ENCODE results near the gene ROBO2. TPM values are rescaled to one million over a fixed set of nuclear protein-coding genes. Genes with fewer than 3 reads are reported as not detected.

Gene ROBO2
- total and polyA plus RNA-seq, 10 of the 15 experiments (the other 5 are each of a cell fraction or from before 2014, with no cell fraction given) = 0.22 to 2.5 (median 0.81) TPM

DNA sequence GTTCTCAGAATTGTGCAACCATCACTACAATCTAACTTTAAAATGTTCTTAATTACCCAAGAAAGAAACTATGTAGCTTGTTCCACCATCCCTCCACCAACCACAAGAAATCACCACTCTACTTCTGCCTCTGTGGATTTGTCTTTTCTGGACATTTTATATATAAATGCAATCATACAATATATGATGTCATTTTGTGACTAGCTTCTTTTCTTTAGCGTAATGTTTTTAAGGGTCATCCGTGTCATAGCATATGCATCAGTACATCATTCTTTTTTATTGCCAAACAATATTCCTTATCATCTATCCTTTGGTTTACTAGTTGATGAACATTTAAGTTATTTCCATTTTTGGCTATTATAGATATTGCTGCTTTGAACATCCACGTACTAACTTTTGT, 5.8 kb downstream of the ROBO2 start:
- TF ChIP-seq, protein P1, sequence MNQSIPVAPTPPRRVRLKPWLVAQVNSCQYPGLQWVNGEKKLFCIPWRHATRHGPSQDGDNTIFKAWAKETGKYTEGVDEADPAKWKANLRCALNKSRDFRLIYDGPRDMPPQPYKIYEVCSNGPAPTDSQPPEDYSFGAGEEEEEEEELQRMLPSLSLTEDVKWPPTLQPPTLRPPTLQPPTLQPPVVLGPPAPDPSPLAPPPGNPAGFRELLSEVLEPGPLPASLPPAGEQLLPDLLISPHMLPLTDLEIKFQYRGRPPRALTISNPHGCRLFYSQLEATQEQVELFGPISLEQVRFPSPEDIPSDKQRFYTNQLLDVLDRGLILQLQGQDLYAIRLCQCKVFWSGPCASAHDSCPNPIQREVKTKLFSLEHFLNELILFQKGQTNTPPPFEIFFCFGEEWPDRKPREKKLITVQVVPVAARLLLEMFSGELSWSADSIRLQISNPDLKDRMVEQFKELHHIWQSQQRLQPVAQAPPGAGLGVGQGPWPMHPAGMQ (IDR thresholded peaks at IDR 0.05; ENCODE audit: borderline replicate concordance) = no peak
- TF ChIP-seq CBX5 (IDR thresholded peaks at IDR 0.05; ENCODE audit: low read depth) = no peak
- TF ChIP-seq BHLHE40 (IDR thresholded peaks at IDR 0.05; ENCODE audit: borderline replicate concordance in 1 of 2, low read depth in 2 of 2, low read length in 1 of 2) = no peak
- TF ChIP-seq FOXK2 (IDR thresholded peaks at IDR 0.05) = no peak
- no peak for TF ChIP-seq TCF12 (IDR thresholded peaks at IDR 0.05; ENCODE audit: low read depth, low read length)
- TF ChIP-seq ESRRA (IDR thresholded peaks at IDR 0.05; ENCODE audit: low read length) = no peak
- TF ChIP-seq ATF7 (IDR thresholded peaks at IDR 0.05; ENCODE audit: low read depth) = no peak
- WGBS (ENCODE audit: insufficient coverage, insufficient replicate concordance, low lambda C conversion rate, missing lambda C conversion rate) = 63% methylated on average over 3 of the region's 3 CpGs
- Histone ChIP-seq H3K4me1 (ENCODE audit: control insufficient read depth, insufficient read depth, low read length) (no peaks in the 10 kb centered on the region), H3K9me3 (replicated peaks; ENCODE audit: control insufficient read depth, insufficient read depth, low read length) (no peaks in the 10 kb centered on the region), H2AFZ (ENCODE audit: control insufficient read depth, low read depth, low read length) (no peak overlapping the region), H3K4me2 (ENCODE audit: control insufficient read depth, insufficient read depth) (no peak overlapping the region), H3K27ac (ENCODE audit: control insufficient read depth, insufficient read depth) (no peak overlapping the region), H3K9ac (ENCODE audit: control insufficient read depth, insufficient read depth, low read length) (no peak overlapping the region), H3K4me3 (no peak overlapping the region), H3K36me3 (ENCODE audit: control insufficient read depth in 2 of 2, insufficient read depth in 2 of 2, low read length in 1 of 2) (no peaks in the 10 kb centered on the region), H4K20me1 (ENCODE audit: control insufficient read depth, insufficient read depth) (no peaks in the 10 kb centered on the region), H3K27me3 (replicated peaks in 1 of 2; ENCODE audit: control insufficient read depth in 2 of 2, insufficient read depth in 2 of 2, low read length in 1 of 2) (no peaks in the 10 kb centered on the region), H3K79me2 (ENCODE audit: control insufficient read depth, insufficient read depth, low read length) (no peaks in the 10 kb centered on the region)
- intact Hi-C loops (cut with micrococcal nuclease; ENCODE audit: unreplicated experiment) = no loop called here
- POLR2A ChIA-PET = no interaction called here
- in situ Hi-C loops (cut with MboI) = no loop called here
- BruUV-seq (replicated peaks) = no TSS peak
- no peak for ATAC-seq
- SMC1A ChIA-PET (ENCODE audit: uncharacterized antibody, unreplicated experiment) = no interaction called here
- FAIRE-seq = no peak
- RAD21 ChIA-PET (ENCODE audit: unreplicated experiment) = no interaction called here
- DNase-seq (ENCODE audit: low read depth, low spot score) = no peak
- CTCF ChIA-PET = no interaction called here

DNA sequence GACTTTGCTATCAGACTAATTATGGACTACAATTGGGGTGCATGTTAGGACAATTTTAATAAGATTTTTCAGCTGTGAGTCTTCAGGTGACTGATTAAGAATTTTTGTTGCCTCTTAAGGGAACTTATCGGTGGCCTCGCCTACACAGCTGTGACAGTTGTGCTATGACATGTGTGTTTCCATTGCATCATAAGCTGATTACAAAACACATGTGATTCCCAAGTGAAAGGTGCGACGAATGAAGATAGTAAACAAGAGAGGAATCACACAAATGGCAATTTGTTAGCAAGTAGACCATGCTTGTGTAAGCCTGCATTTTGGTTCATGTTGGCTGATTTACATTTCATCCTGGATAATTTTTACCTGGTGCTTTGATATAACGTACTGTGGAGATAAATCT, 8.3 kb downstream of the ROBO2 start:
- H3K36me3 ChIP-seq (ENCODE audit: control insufficient read depth in 2 of 2, insufficient read depth in 2 of 2, low read length in 1 of 2) = no peaks in the 10 kb centered on the region
- no peaks in the 10 kb centered on the region for H3K9me3 ChIP-seq (replicated peaks; ENCODE audit: control insufficient read depth, insufficient read depth, low read length)
- in situ Hi-C loops (cut with MboI) (no loop called here), intact Hi-C loops (cut with micrococcal nuclease; ENCODE audit: unreplicated experiment) (no loop called here)
- no peak overlapping the region for H3K4me3 ChIP-seq
- SMC1A ChIA-PET (ENCODE audit: uncharacterized antibody, unreplicated experiment) = no interaction called here
- no peaks in the 10 kb centered on the region for H4K20me1 ChIP-seq (ENCODE audit: control insufficient read depth, insufficient read depth)
- H3K27me3 ChIP-seq (replicated peaks in 1 of 2; ENCODE audit: control insufficient read depth in 2 of 2, insufficient read depth in 2 of 2, low read length in 1 of 2) = no peaks in the 10 kb centered on the region
- POLR2A ChIA-PET = interaction anchor here (0.5 kb wide), 1 partner anchor 18 kb away, joined by 3 read pairs; no protein-coding TSS in a partner anchor
- no peak for ATAC-seq
- WGBS (ENCODE audit: insufficient coverage, insufficient replicate concordance, low lambda C conversion rate, missing lambda C conversion rate) = 56% methylated on average over 5 of the region's 5 CpGs
- H3K4me1 ChIP-seq (ENCODE audit: control insufficient read depth, insufficient read depth, low read length) = no peaks in the 10 kb centered on the region
- CTCF ChIA-PET = no interaction called here
- no peak for FAIRE-seq
- BruUV-seq (replicated peaks) = no TSS peak
- no peak overlapping the region for H3K27ac ChIP-seq (ENCODE audit: control insufficient read depth, insufficient read depth)
- no peak for DNase-seq (ENCODE audit: low read depth, low spot score)
- no peaks in the 10 kb centered on the region for H3K79me2 ChIP-seq (ENCODE audit: control insufficient read depth, insufficient read depth, low read length)
- RAD21 ChIA-PET (ENCODE audit: unreplicated experiment) = no interaction called here
- no peak overlapping the region for H3K4me2 ChIP-seq (ENCODE audit: control insufficient read depth, insufficient read depth)
- H2AFZ ChIP-seq (ENCODE audit: control insufficient read depth, low read depth, low read length) = no peak overlapping the region
- H3K9ac ChIP-seq (ENCODE audit: control insufficient read depth, insufficient read depth, low read length) = no peak overlapping the region
- TF ChIP-seq CEBPB (IDR thresholded peaks at IDR 0.05; ENCODE audit: borderline replicate concordance in 1 of 2, low read depth in 2 of 2, low read length in 2 of 2) (no peak), TCF7 (IDR thresholded peaks at IDR 0.05; ENCODE audit: borderline replicate concordance) (no peak), RFX5 (IDR thresholded peaks at IDR 0.05; ENCODE audit: low read depth, low read length) (no peak), RELA (IDR thresholded peaks at IDR 0.05; ENCODE audit: borderline replicate concordance, partially characterized antibody) (no peak), EGR1 (IDR thresholded peaks at IDR 0.05; ENCODE audit: borderline replicate concordance in 1 of 2, low read depth in 2 of 2, low read length in 2 of 2) (no peak)
- TF ChIP-seq, protein P2, sequence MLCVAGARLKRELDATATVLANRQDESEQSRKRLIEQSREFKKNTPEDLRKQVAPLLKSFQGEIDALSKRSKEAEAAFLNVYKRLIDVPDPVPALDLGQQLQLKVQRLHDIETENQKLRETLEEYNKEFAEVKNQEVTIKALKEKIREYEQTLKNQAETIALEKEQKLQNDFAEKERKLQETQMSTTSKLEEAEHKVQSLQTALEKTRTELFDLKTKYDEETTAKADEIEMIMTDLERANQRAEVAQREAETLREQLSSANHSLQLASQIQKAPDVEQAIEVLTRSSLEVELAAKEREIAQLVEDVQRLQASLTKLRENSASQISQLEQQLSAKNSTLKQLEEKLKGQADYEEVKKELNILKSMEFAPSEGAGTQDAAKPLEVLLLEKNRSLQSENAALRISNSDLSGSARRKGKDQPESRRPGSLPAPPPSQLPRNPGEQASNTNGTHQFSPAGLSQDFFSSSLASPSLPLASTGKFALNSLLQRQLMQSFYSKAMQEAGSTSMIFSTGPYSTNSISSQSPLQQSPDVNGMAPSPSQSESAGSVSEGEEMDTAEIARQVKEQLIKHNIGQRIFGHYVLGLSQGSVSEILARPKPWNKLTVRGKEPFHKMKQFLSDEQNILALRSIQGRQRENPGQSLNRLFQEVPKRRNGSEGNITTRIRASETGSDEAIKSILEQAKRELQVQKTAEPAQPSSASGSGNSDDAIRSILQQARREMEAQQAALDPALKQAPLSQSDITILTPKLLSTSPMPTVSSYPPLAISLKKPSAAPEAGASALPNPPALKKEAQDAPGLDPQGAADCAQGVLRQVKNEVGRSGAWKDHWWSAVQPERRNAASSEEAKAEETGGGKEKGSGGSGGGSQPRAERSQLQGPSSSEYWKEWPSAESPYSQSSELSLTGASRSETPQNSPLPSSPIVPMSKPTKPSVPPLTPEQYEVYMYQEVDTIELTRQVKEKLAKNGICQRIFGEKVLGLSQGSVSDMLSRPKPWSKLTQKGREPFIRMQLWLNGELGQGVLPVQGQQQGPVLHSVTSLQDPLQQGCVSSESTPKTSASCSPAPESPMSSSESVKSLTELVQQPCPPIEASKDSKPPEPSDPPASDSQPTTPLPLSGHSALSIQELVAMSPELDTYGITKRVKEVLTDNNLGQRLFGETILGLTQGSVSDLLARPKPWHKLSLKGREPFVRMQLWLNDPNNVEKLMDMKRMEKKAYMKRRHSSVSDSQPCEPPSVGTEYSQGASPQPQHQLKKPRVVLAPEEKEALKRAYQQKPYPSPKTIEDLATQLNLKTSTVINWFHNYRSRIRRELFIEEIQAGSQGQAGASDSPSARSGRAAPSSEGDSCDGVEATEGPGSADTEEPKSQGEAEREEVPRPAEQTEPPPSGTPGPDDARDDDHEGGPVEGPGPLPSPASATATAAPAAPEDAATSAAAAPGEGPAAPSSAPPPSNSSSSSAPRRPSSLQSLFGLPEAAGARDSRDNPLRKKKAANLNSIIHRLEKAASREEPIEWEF (IDR thresholded peaks at IDR 0.05; ENCODE audit: insufficient replicate concordance, low read depth, low read length) = no peak

Measured in GM12878 (cell line).